ENCODE results near the gene RRP7A. TPM values are rescaled to one million over a fixed set of nuclear protein-coding genes. Genes with fewer than 3 reads are reported as not detected.

The RRP7A gene
- total RNA-seq, 1 experiment from 2014 or later: 50.8 TPM

- Histone ChIP-seq H3K4me1 (ENCODE audit: control insufficient read depth in 1 of 2, insufficient read depth in 2 of 2, low read length in 2 of 2) (no peaks in the 10 kb centered on the region), H3K36me3 (ENCODE audit: control insufficient read depth in 1 of 2, insufficient read depth in 2 of 2, low read length in 2 of 2) (no peaks in the 10 kb centered on the region), H3K4me3 (replicated peaks in 1 of 2; ENCODE audit: low read depth in 1 of 2, low read length in 2 of 2) (no peak overlapping the region), H3K9me2 (ENCODE audit: insufficient read depth) (no peaks in the 10 kb centered on the region), H3K4me2 (ENCODE audit: low read length) (no peak overlapping the region), H3K9ac (ENCODE audit: low read length) (no peak overlapping the region), H3K79me2 (ENCODE audit: insufficient read depth, low read length) (no peaks in the 10 kb centered on the region), H3K9me3 (ENCODE audit: control insufficient read depth in 1 of 2, insufficient read depth in 1 of 2, low read depth in 1 of 2, low read length in 2 of 2) (no peaks in the 10 kb centered on the region), H4K20me1 (ENCODE audit: insufficient read depth) (no peaks in the 10 kb centered on the region), H3K27ac (ENCODE audit: low read depth, low read length) (no peak overlapping the region), H3K27me3 (ENCODE audit: insufficient read depth, low read length) (no peaks in the 10 kb centered on the region), H2AFZ (ENCODE audit: low read depth, low read length, poor library complexity, severe bottlenecking) (no peak overlapping the region)
- RAD21 ChIA-PET (ENCODE audit: low non-redundant PET in 1 of 2, low total read pairs in 2 of 2, uncharacterized antibody in 2 of 2, unreplicated experiment in 2 of 2): no interaction called here
- ATAC-seq (no peak), DNase-seq (ENCODE audit: low read depth, low spot score) (no peak)
- BruUV-seq (replicated peaks): no TSS peak
- intact Hi-C loops (cut with micrococcal nuclease): no loop called here
- TF ChIP-seq RAD21 (IDR thresholded peaks at IDR 0.05; ENCODE audit: low read depth) (no peak), FOSL1 (IDR thresholded peaks at IDR 0.05; ENCODE audit: low read depth) (no peak), ZBTB33 (IDR thresholded peaks at IDR 0.05; ENCODE audit: extremely low read depth, insufficient replicate concordance, low read length) (no peak), EGR1 (IDR thresholded peaks at IDR 0.05; ENCODE audit: low read depth) (no peak), MAX (IDR thresholded peaks at IDR 0.05) (no peak), ZFX (IDR thresholded peaks at IDR 0.05) (no peak), YY1 (IDR thresholded peaks at IDR 0.05; ENCODE audit: extremely low read depth, insufficient replicate concordance, low read depth, low read length) (no peak)
- CTCF ChIA-PET: interaction anchor here (1.3 kb wide), 1 partner anchor 20 kb away, joined by 3 read pairs; no protein-coding TSS in a partner anchor
- POLR2A ChIA-PET: no interaction called here
Measured at GRCh38 chr22:42562684-42563083, 43.1 kb upstream of the RRP7A start.

GRCh38 chr22:42562279-42562678 is 42.7 kb upstream of the RRP7A start:
- no peaks in the 10 kb centered on the region for H3K79me2 ChIP-seq (ENCODE audit: insufficient read depth, low read length)
- no peaks in the 10 kb centered on the region for H3K36me3 ChIP-seq (ENCODE audit: control insufficient read depth in 1 of 2, insufficient read depth in 2 of 2, low read length in 2 of 2)
- no peaks in the 10 kb centered on the region for H3K9me3 ChIP-seq (ENCODE audit: control insufficient read depth in 1 of 2, insufficient read depth in 1 of 2, low read depth in 1 of 2, low read length in 2 of 2)
- no peak overlapping the region for H3K27ac ChIP-seq (ENCODE audit: low read depth, low read length)
- no peaks in the 10 kb centered on the region for H4K20me1 ChIP-seq (ENCODE audit: insufficient read depth)
- ATAC-seq (no peak), DNase-seq (ENCODE audit: low read depth, low spot score) (no peak)
- no peak overlapping the region for H3K4me3 ChIP-seq (replicated peaks in 1 of 2; ENCODE audit: low read depth in 1 of 2, low read length in 2 of 2)
- BruUV-seq (replicated peaks): no TSS peak
- no peak overlapping the region for H2AFZ ChIP-seq (ENCODE audit: low read depth, low read length, poor library complexity, severe bottlenecking)
- H3K4me2 ChIP-seq (ENCODE audit: low read length): no peak overlapping the region
- intact Hi-C loops (cut with micrococcal nuclease): no loop called here
- ChIA-PET CTCF (interaction anchor here (1.3 kb wide), 1 partner anchor 20 kb away, joined by 3 read pairs; no protein-coding TSS in a partner anchor), RAD21 (ENCODE audit: low non-redundant PET in 1 of 2, low total read pairs in 2 of 2, uncharacterized antibody in 2 of 2, unreplicated experiment in 2 of 2) (interaction anchor here in 1 of 2 experiments (0.6 kb wide), 1 partner anchor 126 kb away, joined by 3 read pairs; no protein-coding TSS in a partner anchor), POLR2A (no interaction called here)
- H3K27me3 ChIP-seq (ENCODE audit: insufficient read depth, low read length): no peaks in the 10 kb centered on the region
- H3K4me1 ChIP-seq (ENCODE audit: control insufficient read depth in 1 of 2, insufficient read depth in 2 of 2, low read length in 2 of 2): no peaks in the 10 kb centered on the region
- H3K9ac ChIP-seq (ENCODE audit: low read length): no peak overlapping the region
- no peaks in the 10 kb centered on the region for H3K9me2 ChIP-seq (ENCODE audit: insufficient read depth)
- TF ChIP-seq TCF7L2 (IDR thresholded peaks at IDR 0.05; ENCODE audit: borderline replicate concordance, extremely low read depth, insufficient read depth, insufficient read length): no peak
- no peak for TF ChIP-seq CBX3 (IDR thresholded peaks at IDR 0.05; ENCODE audit: low read depth)
- no peak for TF ChIP-seq YY1 (IDR thresholded peaks at IDR 0.05; ENCODE audit: extremely low read depth, insufficient replicate concordance, low read depth, low read length)
- TF ChIP-seq ZBTB33 (IDR thresholded peaks at IDR 0.05; ENCODE audit: extremely low read depth, insufficient replicate concordance, low read length): no peak
- no peak for TF ChIP-seq POLR2A (IDR thresholded peaks at IDR 0.05; ENCODE audit: borderline replicate concordance, extremely low read depth, insufficient read depth, insufficient read length)
- TF ChIP-seq CTCF (IDR thresholded peaks at IDR 0.05 in 2 of 3, conservative IDR thresholded peaks at IDR 0.05 in 1 of 3; ENCODE audit: borderline replicate concordance in 1 of 3, insufficient read depth in 1 of 3, low read depth in 2 of 3, low read length in 2 of 3): no peak
- TF ChIP-seq SRF (IDR thresholded peaks at IDR 0.05; ENCODE audit: low read depth): no peak
- no peak for TF ChIP-seq ATF3 (IDR thresholded peaks at IDR 0.05)
- no peak for TF ChIP-seq POLR2AphosphoS5 (IDR thresholded peaks at IDR 0.05; ENCODE audit: low read depth, low read length)

Data from HCT116 (cell line).